Activated naive CD4-positive, alpha-beta T cell treated with anti-CD3 and anti-CD28 coated beads, Interleukin-2, amount 50 U/mL, for 16 hours (primary cell): ENCODE measurements around the gene ATP6V0A1.
"Not testable (repeated sequence)": the region's sequence is repeated elsewhere in the genome, so short reads cannot be mapped to it uniquely, and the experiment has no call there.

Experiments
- DNase-seq: peaks from one replicate; pipeline ENCODE4 v3.0.0-alpha.2; 2020

The ATP6V0A1 gene

GRCh38 chr17:42520540-42520951, 61.9 kb downstream of the ATP6V0A1 start:
- DNase-seq: no peak

GRCh38 chr17:42521036-42521435, 62.4 kb downstream of the ATP6V0A1 start:
- DNase-seq: no peak

GRCh38 chr17:42521666-42522262, 63.1 kb downstream of the ATP6V0A1 start:
- DNase-seq: no peak

- no peak for DNase-seq
Measured at GRCh38 chr17:42522263-42522790, 63.6 kb downstream of the ATP6V0A1 start.

GRCh38 chr17:42522798-42523278, 64.2 kb downstream of the ATP6V0A1 start:
- DNase-seq: no peak

- DNase-seq: no peak
Measured at GRCh38 chr17:42525221-42525620, 66.5 kb downstream of the ATP6V0A1 start.

GRCh38 chr17:42526031-42526444, 67.4 kb downstream of the ATP6V0A1 start:
- DNase-seq: no peak

GRCh38 chr17:42527932-42528331, 69.3 kb downstream of the ATP6V0A1 start:
- no peak for DNase-seq

- no peak for DNase-seq
Measured at GRCh38 chr17:42529061-42529460, 70.4 kb downstream of the ATP6V0A1 start.

- DNase-seq: no peak
Measured at GRCh38 chr17:42530952-42531454, 72.3 kb downstream of the ATP6V0A1 start.

GRCh38 chr17:42531455-42532354, 73.0 kb downstream of the ATP6V0A1 start:
- peak; percentile 58 for DNase-seq

GRCh38 chr17:42535155-42536047, 76.7 kb downstream of the ATP6V0A1 start:
- no peak for DNase-seq

GRCh38 chr17:42536048-42536371, 77.3 kb downstream of the ATP6V0A1 start, which contains the start of gene NAGLU:
NAGLU (plus strand) TSS chr17:42536241; CDS start chr17:42536273, 32 bp downstream.
- DNase-seq: peak; percentile 84

GRCh38 chr17:42536372-42537155, 77.9 kb downstream of the ATP6V0A1 start:
- peak; percentile 74 for DNase-seq

GRCh38 chr17:42537156-42537805, 78.6 kb downstream of the ATP6V0A1 start:
- no peak for DNase-seq

- DNase-seq: no peak
Measured at GRCh38 chr17:42537826-42538451, 79.3 kb downstream of the ATP6V0A1 start.

- DNase-seq: no peak
Measured at GRCh38 chr17:42538482-42538881, 79.8 kb downstream of the ATP6V0A1 start.

GRCh38 chr17:42540558-42540957, 81.9 kb downstream of the ATP6V0A1 start:
- DNase-seq: not testable (repeated sequence)

- DNase-seq: no peak
Measured at GRCh38 chr17:42541041-42541833, 82.6 kb downstream of the ATP6V0A1 start.
